Glutamatergic neuron (in vitro differentiated cells): ENCODE data around the gene METTL26. TPM values are rescaled to one million over a fixed set of nuclear protein-coding genes. Genes with fewer than 3 reads are reported as not detected.
A peak's percentile ranks its signal among the peaks of the same experiment; 100 is the strongest.

Experiments
- DNase-seq: peaks from one replicate; pipeline ENCODE4 v3.0.0; 2022
- H3K27ac Mint-ChIP-seq: one replicate; pipeline ENCODE4 v1.8.0; 2020; ENCODE audit warnings: mild to moderate bottlenecking, mixed read lengths, inconsistent platforms; ENCODE audit not compliant: unreplicated experiment
- H3K27me3 Mint-ChIP-seq: one replicate; pipeline ENCODE4 v1.8.0; 2020; ENCODE audit warnings: mild to moderate bottlenecking, moderate library complexity, mixed read lengths, inconsistent platforms; ENCODE audit not compliant: unreplicated experiment
- H3K36me3 Mint-ChIP-seq: one replicate; pipeline ENCODE4 v1.8.0; 2020; ENCODE audit warnings: mild to moderate bottlenecking, mixed read lengths, inconsistent platforms; ENCODE audit not compliant: unreplicated experiment
- H3K4me1 Mint-ChIP-seq: one replicate; pipeline ENCODE4 v1.8.0; 2020; ENCODE audit warnings: mild to moderate bottlenecking, low read depth, mixed read lengths, inconsistent platforms; ENCODE audit not compliant: unreplicated experiment
- H3K4me3 Mint-ChIP-seq: one replicate; pipeline ENCODE4 v1.8.0; 2020; ENCODE audit warnings: mild to moderate bottlenecking, mixed read lengths, inconsistent platforms; ENCODE audit not compliant: unreplicated experiment
- H3K9me3 Mint-ChIP-seq: one replicate; pipeline ENCODE4 v1.8.0; 2020; ENCODE audit warnings: mild to moderate bottlenecking, moderate library complexity, mixed read lengths, inconsistent platforms; ENCODE audit not compliant: unreplicated experiment
- total RNA-seq: library from RNA; stranded (reverse); fragmentation: NEBNext Ultra II Directional; extraction: Animal tissue kit (Norgen Biotek cat#: 25700); gene quantifications from one replicate; pipeline ENCODE4 v1.2.1, GENCODE V29; 2021; ENCODE audit not compliant: unreplicated experiment
- TF ChIP-seq, protein P1 (sequence below): fragments of 200-600 bp; sonication (generic); IDR thresholded peaks from one replicate; pipeline ENCODE4 v1.5.0; 2021; ENCODE audit not compliant: partially characterized antibody, unreplicated experiment

Gene METTL26
- total RNA-seq, 1 donor from 2014 or later: 63.6 TPM

GRCh38 chr16:641326-642188 lies 5.5 kb upstream of the METTL26 start, which contains the start of gene MCRIP2:
Gene MCRIP2 (plus strand): TSS chr16:641828. CDS start chr16:641992, 164 bp downstream.
- Mint-ChIP-seq H3K27ac (no peak within 1 kb of the TSS), H3K36me3 (no peaks in the 10 kb centered on the region), H3K27me3 (peaks cover 3% of the 10 kb centered on the region), H3K9me3 (peaks cover 8% of the 10 kb centered on the region), H3K4me1 (peaks cover 2% of the 10 kb centered on the region), H3K4me3 (peak within 1 kb of the TSS; percentile 79)
- TF ChIP-seq, protein P1, sequence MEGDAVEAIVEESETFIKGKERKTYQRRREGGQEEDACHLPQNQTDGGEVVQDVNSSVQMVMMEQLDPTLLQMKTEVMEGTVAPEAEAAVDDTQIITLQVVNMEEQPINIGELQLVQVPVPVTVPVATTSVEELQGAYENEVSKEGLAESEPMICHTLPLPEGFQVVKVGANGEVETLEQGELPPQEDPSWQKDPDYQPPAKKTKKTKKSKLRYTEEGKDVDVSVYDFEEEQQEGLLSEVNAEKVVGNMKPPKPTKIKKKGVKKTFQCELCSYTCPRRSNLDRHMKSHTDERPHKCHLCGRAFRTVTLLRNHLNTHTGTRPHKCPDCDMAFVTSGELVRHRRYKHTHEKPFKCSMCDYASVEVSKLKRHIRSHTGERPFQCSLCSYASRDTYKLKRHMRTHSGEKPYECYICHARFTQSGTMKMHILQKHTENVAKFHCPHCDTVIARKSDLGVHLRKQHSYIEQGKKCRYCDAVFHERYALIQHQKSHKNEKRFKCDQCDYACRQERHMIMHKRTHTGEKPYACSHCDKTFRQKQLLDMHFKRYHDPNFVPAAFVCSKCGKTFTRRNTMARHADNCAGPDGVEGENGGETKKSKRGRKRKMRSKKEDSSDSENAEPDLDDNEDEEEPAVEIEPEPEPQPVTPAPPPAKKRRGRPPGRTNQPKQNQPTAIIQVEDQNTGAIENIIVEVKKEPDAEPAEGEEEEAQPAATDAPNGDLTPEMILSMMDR: no peak
- DNase-seq: peak; percentile 90

DNA sequence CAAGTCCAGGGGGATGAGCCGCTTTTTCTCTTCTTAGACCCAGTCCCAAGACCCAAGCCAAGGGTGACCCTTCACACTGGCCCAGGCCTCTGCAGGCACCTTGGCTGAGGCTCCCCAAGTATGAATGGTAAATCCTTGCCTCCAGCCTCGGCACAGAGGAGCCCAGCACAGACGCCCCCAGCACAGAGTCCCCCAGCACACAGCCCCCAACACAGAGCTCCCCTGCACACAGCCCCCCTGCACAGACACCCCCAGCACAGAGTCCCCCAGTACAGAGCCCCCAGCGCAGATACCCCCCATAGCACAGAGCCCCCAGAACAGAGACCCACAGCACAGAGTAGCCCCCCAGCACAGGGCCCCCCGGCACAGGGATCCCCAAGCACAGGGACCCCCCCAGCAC lies 4.5 kb upstream of the METTL26 start:
- no peak for DNase-seq
- Mint-ChIP-seq H3K4me3 (peak overlapping the region; percentile 79), H3K36me3 (no peaks in the 10 kb centered on the region), H3K27me3 (peaks cover 7% of the 10 kb centered on the region), H3K27ac (no peak overlapping the region), H3K4me1 (peaks cover 2% of the 10 kb centered on the region), H3K9me3 (peaks cover 11% of the 10 kb centered on the region)
- TF ChIP-seq, protein P1: no peak

DNA sequence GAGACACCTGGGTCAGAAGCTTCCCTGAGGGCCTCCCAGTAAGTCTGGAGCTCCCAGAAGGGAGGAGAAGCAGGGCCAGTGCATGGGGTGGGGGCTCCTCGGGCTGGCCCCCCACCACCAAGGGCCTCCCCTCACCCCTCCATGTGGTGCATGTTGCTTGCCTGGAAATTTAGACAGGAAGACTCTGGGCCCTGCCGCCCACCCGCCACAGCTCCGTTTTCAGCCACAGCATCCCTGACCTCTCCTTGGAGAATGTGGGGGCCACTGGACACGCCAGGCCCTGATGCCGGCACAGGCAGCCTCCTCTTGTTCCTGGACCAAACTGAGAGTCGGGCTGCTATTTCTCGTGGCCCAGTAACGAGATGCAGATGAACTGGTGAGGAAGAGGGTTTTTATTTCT lies 2.7 kb upstream of the METTL26 start:
- H3K36me3 Mint-ChIP-seq: no peaks in the 10 kb centered on the region
- H3K9me3 Mint-ChIP-seq: peaks cover 8% of the 10 kb centered on the region
- H3K27me3 Mint-ChIP-seq: peaks cover 9% of the 10 kb centered on the region
- peaks cover 2% of the 10 kb centered on the region for H3K4me1 Mint-ChIP-seq
- peak overlapping the region; percentile 15 for H3K4me3 Mint-ChIP-seq
- TF ChIP-seq, protein P1: no peak
- no peak for DNase-seq
- H3K27ac Mint-ChIP-seq: no peak overlapping the region

DNA sequence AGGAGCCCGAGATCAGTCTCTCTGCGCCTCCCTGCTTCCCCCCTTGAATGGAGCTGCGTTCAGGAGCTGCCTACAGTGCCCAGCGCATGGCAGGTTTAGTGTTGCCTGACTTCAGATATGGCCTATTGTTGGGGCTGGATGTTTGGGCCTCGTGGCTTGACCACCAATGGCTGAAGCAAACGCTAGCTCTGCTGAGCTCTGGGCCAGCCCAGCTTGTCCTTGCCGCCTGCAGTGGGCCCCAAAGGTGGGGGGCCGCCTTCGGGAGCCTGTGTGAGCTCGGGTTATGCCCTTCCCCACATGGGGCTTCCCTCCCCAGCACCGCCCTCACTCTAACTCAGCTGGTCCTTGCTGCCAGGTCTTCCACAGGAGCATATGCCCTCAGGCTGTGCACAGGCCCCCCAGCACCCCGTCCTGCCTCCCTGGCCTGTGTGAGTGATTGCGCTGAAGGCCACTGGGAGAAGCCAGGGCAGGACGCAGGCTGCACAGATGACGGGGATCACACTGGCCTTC lies 2.0 kb upstream of the METTL26 start:
- no peaks in the 10 kb centered on the region for H3K36me3 Mint-ChIP-seq

More for the DNA sequence above, 2.0 kb upstream of the METTL26 start:
- Mint-ChIP-seq H3K4me1 (peaks cover 2% of the 10 kb centered on the region), H3K27ac (no peak overlapping the region), H3K4me3 (peak overlapping the region; percentile 55), H3K27me3 (peaks cover 9% of the 10 kb centered on the region), H3K9me3 (peaks cover 8% of the 10 kb centered on the region)
- TF ChIP-seq, protein P1: no peak
- no peak for DNase-seq
